SHP77 (cell line): ENCODE measurements around the gene EHD4.

Experiments
- DNase-seq, 2 experiments: peaks; one replicate each; lab custom pipeline; 2025; lab: John Stamatoyannopoulos, UW

Gene EHD4

DNA sequence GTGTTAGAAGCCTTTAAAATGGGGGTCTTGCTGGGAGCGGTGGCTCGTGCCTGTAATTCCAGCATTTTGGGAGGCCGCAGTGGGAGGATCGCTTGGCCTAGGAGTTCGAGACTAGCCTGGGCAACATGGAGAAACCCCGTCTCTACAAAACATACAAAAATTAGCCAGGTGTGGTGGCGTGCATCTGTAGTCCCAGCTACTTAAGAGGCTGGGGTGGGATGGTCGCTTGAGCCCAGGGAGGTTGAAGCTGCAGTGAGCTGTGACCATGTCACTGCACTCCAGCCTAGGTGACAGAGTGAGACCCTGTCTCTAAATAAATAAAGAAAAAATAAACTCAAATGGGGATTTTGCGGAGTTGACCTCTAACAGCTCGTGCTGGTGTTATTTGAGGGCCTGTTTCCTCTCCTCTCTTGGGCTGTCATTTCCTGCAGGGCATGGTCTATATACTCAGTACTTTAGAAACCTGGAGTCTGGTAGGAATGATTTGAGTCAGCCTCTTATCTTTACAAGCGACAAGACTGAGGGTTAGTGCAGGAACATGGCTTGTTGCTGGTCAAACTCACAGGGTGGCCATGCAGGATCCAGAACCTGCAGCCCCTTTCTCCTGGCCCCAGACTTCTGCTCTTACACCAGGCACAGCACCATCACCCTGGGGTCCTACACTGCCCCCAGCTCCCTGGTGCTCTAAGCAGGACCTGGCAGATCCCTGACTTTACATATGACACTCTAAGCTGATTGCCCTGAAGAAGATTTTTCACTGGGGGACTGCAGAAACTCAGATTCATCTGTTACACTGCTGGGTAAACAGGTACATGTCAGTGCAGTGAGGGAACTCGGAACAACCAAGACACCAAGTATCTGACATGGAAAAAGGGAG is 15.1 kb downstream of the EHD4 start:
- no peak for DNase-seq

DNA sequence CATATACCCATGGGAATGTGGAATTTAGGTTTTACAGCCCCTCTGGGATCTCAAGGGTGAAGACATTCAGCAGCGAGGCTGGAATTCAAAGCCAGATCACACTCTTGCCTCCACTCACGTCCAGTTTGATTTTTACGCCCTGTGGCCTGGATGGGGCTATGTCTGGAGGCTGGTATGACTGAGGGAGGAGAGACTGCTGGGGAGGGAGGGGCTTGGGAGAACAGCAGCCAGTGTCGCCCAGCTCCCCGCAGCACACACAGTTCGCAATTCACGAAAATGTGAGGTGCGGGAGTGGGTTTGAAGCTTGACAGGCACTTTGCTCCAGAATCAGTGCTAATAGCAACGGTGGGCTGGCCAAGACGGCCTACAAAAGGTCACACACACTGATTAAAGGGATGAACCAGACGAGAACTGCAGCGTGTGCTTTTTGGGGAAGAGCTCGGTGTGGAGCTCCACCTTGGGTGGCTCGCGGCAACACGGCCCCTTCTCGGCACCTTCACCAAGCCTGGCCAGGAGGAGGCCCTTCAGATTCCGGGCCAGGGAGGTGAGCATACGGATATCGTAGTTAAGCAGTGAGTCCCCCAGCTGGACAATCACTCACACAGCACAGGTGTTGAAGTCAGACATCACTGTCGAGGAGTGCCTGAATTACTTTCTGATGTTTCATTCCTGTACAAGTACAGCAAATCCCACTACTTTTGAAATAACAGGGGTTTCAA is 16.4 kb downstream of the EHD4 start:
- no peak for DNase-seq

DNA sequence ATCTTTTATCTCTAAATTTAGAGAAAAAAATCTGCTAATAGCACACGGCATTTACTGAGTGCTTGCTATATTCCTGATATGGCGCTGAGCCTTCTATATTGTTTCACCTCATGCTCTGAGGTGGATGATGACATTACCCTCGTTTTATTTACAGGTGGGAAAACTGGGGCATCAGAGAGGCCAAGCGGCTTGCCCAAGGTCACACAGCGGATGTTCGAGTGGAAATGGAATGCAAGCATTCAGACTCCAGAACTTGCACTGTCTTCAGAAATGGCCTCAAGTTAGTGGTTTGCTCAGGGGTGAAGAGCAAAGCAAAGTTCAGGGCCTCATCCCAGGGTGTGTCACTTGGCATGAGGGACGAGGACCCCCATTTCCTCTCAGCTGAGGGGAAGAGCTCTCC is 17.3 kb downstream of the EHD4 start:
- no peak for DNase-seq

DNA sequence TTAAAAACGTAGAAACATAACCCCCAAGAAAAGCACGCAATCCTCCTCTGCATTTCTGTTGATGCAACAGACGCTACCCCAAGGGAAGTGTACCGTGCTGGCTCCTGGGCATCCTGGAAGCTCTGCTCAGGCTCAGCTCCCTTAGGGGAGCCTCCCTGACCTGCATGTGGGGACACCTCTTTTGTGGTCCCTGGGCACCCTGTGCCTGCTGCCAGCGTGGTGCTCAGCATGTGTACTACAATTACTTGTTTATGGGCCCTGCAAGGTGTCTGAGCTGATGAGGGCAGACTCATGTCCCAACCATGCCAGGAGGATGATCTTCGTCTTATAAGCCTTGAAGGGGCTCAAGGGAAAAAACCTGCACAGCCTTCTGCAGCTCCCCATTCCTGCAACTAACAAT is 18.3 kb downstream of the EHD4 start:
- DNase-seq = no peak

DNA sequence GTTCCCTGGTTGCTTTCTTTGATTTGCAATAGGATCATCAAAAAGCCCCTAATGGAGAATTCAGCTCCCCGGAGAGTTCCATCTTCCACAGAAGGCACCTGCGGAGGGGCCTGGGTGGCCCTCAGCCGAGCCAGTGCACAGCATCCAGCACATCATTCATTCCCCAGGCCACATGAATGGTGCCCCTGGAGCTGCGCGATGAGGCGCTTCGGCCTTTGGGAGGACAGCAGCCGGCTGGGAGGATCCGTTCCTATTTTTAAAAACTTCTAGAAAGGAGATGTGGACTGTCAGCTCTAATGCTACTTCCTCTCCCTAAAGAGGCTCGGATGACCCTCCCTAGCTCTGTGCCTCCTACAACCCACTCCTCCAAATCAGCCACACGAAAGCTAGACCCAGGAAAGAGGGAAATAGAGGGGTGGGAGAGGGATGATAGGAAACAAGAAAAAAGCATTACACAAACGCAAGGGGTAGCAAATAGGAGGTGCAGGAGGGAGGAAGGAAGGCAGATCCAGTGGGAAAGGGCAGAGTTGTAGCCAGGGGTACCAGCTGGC is 20.3 kb downstream of the EHD4 start:
- no peak for DNase-seq

DNA sequence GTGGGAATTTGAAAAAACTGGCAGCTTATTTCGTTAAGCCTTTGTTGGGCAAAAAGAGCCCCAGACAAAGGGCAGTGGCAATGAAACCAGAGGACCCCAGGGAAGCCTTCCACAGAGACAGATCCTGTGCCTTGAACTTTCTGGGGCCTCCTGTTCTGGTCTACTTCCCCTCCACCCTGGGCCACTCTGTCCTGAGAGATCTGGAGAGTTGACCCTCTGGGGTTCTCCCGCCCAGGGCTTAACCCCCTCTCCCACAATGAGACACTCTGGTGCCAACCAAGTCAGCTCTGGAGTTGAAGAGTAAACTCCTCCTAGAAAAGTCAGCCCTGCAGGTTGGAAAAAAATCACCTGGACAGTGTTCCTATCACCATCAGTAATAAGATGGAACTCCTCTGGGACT is 20.8 kb downstream of the EHD4 start:
- no peak for DNase-seq

DNA sequence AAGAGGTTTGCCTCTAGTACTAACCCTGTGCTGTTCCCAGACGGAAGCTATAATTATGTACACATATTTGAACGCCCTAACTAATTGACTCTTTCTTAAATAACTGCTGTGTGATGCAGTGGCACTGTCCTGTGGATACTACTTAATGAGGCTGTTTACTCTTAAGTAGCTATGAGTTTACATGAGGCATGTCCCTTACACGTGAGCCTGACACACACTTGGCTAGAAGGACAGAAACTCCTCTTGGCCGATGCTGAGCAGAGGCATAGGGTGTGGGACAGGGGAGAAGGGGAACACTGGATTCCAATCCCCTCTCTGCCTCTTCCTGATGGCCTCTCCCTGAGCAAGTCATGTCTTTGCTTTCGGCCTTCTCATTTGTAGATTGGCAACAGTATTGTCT is 21.9 kb downstream of the EHD4 start:
- no peak for DNase-seq

DNA sequence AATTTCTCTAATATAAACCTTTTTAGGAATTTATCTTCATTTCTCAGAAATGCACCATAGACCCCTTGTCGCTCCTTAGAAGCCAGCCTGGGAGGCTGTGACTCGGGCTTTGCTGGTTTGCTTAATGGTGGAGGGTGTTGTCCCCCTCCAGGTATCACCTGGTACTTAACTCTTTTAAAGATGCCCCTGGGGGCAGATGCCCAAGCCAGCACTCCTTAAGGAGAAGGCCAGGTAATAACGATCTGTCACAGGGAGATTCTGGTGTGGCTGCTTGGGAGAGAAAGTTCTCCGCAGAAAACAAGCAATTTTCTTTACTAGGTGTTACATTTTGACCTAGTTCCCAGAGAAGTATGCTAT is 22.3 kb downstream of the EHD4 start:
- no peak for DNase-seq

DNA sequence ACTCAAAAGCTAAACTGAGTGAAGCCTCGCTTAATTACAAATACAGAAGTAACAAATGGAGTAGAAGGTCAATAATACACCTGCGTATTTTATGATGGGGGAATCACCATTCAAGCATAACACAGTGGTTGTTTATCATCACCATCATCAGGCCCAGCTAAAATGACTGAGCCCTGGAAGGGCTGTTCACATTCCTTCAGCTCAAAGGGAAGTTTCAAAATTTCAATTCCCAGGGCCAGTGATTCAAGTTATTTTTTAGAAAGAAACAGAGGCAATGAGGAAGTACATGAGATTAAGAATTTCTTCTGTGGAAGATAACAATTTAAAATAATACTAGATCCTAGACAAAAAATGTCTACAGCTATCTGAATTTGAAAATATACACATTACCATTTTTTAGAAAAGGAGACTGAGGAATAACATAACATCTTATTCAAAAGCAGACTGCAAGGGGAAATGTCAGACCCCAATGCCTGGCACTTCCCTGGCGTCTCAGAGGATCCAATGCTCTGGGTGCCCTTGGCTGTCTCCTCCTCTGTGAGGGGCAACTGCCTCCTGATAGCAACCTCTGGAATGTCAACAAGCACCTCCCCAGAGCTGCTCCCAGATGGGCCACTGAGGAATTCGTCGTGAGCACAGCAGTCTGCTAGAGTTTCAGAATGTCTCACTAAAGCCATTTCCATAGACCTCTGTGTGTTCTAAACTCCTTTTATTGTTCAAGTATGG is 22.8 kb downstream of the EHD4 start:
- DNase-seq = no peak

DNA sequence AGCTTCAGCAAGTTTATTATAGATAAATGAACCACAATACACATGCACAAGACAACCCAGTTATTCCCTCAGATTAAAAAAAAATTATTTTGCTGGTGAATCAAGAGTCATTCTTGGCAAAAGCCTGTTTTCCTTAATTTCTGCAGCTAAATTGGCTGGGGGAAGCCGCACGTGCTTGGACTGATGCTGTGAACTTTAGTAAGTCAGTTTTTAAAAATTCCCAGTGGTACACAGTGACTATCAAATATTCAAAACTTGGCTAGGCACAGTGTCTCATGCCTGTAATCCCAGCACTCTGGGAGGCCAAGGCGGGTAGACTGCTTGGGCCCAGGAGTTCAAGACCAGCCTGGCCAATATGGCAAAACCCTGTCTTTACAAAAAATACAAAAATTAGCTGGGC is 23.9 kb downstream of the EHD4 start:
- DNase-seq = no peak

DNA sequence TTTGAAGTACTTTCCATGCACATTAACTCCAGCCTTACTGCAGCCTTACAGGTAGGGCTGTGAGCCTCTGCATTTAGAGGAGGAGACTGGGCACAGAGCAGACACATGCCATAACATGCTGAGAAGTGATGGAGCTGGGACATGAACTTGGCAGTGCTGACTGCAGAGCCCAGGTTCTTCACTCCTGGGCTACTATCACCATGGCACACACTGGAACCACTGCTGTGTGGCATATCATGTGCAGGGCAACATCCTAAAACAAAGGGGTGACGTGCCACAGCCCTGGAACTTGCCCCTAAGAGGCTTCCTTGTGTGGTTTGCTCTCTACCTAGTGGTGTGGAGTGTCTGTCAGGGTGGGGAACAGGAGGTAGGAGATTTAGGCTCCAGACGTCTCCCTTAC is 25.4 kb downstream of the EHD4 start:
- no peak for DNase-seq

DNA sequence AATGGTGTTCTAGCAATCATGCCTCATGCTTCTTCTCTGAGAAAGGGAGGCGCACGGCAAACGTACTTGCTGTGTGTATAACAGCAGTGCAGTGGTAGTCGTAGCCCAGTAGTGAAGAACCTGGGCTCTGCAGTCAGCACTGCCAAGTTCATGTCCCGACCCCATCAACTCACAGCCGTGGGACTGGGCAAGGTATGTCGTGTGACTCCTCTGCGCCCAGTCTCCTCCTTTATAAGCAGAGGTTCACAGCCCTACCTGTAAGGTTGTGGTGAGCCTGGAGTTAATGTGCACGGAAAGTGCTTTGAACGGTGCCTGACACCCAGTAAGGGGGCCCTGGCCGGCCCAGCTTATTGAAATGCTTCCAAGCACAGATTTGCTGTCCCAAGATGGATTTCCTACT is 26.6 kb downstream of the EHD4 start:
- DNase-seq = no peak

DNA sequence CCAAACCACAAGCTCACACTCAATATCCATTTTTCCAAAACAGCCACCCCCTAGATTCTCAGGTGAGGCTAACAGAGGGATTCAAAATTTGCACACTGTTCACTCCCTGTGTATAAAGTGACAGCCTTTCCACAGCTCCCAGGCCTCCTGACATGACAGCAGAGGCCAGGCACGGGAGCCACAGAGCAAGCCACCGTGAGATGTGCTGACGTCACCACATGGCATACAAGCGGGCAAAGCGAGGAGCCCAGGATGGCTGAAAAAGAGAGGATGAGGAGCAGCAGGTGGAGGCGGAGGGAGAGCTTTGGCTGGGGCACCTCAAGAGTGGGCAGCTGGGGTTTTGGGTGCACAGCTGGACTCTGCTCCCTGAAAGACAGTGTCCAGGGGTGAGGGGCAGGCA is 27.1 kb downstream of the EHD4 start:
- no peak for DNase-seq

DNA sequence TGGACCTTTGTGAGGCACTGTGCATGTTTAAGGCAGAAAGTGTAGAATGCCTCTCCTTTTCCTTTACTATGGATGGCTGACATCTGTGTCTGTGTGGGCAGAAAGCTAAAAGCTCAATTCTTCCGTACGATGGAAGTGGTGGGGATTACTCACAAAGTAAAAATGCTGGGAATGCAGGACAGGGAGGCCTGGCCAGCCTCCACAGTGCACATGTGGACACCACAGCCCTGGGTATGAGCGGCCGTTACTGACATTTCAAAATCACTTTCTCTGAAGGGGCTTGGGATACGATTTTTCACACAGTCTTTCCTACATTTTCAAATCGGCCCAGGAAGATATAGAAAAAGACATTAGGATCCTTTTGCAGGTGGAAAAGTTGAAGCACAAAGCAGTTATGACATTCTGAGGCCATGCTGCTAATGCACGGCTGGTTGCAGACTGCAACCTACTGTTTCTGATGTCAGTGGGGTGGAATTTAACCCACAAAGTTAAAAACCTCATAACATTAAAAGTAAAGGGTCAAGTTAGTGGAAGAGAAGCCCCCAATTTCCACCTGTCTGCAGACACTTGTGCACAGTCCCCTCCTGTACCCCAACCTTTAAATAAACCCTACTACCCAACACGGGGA is 27.9 kb downstream of the EHD4 start:
- no peak for DNase-seq

DNA sequence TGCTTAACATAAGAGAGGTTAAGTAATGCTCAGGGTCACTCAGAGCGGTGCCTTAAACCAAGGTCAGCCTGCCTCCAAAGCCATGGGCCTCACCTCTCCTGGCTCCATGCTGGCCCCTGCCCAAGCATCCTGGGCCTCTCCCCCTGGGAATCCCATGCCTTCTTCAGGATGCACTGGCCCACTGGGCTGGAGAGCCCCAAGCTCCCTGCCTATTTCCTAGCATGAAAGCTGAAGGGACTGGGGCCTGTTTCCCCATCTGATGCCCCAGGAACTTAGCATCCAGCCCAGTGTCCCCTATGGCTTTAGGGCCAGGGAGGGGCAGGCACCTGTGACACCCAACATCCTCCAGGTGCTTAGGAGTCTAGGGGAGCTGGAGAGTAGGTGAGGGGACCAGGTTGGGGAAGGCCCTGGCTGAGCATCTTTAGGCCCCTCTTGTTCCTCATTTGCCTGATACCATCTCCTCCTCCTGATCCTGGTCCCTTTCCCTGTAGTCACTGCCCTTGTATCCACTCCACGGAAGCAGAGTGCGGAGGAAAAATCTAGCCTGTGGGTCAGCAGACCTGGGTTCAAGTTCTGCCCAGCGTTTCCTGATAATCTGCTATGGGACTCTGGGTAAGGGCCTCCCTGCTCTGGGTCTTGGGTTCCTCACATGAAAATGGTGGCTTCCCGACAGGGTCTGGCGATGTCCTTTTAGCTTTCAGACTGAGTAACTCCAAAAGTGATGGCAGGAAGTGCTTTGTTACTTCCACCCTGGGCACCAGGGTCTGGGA is 28.6 kb downstream of the EHD4 start:
- DNase-seq = no peak

DNA sequence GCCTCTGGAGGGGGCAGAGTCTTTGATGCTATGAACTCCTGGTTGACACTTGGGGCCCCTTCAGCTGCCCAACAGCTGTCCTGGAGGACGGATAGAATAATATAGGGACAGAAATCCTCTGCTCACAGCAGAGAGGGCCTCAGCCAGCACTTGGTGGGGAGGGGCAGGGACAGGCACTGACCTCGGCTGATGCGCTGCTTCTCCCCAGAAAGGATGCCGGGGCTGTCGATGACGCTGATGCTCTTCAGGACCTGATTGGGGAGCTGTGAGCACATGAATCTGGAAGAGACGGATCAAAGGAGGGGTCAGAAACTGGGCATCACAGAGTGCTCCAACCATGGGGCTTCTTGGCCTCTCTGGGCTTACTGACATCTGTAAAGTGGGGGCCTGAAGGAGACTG is 29.5 kb downstream of the EHD4 start:
- DNase-seq = no peak

DNA sequence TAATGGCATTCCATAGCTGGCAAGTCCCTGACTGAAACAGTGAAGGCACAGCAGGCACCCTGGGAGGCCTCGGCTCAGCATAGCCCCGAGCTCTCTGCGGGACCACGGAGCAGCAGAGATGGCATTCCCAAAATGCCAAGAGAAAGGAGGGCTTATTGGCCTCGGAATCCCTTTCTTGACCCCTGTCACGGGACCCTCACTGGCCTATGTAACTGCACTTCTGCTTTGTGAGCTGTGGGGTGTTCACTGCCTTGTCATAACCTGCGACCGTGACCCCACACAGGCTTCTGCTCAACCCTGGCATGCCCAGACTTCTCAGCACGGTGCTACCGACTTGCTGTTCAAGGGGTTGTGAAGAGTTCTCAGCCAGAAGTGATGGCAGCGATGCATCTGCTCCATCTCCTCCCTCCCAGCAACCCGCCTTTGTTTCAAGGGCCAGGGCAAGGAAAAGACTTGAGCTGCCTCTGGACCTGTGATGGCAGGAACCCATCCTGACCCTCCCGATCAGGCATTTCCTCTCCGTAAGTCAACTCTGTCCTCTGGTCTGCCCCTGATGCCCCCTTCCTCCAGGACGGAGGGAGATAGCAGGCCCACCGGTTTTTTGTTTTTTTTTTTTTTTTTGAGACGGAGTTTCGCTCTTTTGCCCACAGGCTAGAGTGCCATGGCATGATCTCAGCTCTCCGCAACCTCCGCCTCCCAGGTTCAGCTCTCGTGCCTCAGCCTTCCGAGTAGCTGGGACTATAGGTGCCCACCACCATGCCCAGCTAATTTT is 30.5 kb downstream of the EHD4 start:
- DNase-seq = no peak

DNA sequence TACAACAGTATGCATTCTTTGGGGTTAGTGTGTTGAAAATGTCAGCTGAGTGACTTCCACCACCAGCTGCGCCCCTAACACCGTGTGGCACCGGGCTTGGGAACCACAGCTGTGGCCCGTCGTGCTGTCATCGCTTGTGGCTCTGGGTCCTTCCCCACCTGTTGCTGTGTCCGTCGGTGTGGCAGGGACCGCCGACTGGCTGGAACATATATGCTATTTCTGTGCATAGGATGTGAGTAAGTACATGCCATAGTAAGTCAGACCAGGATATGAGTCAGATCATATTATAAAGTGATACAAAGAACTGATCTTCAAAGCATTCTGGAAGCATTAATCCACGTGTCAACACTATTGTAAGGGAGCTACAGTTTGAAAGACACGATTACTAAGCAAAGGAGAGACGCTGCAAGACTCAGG is 31.9 kb downstream of the EHD4 start:
- no peak for DNase-seq

DNA sequence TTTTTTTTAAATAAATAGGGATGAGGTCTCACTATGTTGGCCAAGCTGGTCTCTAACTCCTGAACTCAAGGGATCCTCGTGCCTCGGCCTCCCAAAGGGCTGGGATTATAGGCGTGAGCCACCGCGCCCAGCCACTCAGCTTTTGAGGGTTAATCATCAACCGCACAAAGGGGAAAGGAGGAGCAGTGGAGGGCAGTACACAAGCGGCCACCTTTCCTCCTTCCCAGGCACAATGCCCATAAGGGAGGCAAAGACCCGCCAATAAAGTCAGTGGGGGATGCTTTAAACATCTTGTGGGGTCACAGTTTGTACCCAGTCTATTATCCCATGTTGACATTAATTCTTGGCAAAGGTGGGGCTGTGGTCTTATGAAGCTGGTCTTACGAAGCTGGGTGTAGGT is 32.4 kb downstream of the EHD4 start:
- DNase-seq = no peak

DNA sequence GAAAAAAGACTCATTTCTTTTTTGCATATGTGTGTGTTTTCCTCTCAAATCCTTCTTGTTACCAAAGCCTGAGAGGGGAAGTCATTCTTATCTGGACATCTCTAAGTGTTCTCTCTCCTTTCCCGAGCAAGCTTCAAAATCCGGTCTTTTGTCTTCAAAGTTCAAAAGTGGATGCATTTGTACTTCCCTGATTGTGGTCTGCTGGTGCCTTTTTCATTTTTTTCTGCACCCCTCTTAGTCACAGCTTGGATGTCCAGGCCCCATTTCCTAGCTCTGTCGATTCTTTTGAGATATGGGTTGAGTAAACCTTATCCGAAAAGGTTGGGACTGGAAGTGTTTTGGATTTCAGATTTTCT is 34.8 kb downstream of the EHD4 start:
- no peak for DNase-seq
